ENCODE measurements around the gene AATK.
A peak's percentile ranks its signal among the peaks of the same experiment; 100 is the strongest.

AATK gene, protein sequence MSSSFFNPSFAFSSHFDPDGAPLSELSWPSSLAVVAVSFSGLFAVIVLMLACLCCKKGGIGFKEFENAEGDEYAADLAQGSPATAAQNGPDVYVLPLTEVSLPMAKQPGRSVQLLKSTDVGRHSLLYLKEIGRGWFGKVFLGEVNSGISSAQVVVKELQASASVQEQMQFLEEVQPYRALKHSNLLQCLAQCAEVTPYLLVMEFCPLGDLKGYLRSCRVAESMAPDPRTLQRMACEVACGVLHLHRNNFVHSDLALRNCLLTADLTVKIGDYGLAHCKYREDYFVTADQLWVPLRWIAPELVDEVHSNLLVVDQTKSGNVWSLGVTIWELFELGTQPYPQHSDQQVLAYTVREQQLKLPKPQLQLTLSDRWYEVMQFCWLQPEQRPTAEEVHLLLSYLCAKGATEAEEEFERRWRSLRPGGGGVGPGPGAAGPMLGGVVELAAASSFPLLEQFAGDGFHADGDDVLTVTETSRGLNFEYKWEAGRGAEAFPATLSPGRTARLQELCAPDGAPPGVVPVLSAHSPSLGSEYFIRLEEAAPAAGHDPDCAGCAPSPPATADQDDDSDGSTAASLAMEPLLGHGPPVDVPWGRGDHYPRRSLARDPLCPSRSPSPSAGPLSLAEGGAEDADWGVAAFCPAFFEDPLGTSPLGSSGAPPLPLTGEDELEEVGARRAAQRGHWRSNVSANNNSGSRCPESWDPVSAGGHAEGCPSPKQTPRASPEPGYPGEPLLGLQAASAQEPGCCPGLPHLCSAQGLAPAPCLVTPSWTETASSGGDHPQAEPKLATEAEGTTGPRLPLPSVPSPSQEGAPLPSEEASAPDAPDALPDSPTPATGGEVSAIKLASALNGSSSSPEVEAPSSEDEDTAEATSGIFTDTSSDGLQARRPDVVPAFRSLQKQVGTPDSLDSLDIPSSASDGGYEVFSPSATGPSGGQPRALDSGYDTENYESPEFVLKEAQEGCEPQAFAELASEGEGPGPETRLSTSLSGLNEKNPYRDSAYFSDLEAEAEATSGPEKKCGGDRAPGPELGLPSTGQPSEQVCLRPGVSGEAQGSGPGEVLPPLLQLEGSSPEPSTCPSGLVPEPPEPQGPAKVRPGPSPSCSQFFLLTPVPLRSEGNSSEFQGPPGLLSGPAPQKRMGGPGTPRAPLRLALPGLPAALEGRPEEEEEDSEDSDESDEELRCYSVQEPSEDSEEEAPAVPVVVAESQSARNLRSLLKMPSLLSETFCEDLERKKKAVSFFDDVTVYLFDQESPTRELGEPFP (N-terminal part only)

DNA sequence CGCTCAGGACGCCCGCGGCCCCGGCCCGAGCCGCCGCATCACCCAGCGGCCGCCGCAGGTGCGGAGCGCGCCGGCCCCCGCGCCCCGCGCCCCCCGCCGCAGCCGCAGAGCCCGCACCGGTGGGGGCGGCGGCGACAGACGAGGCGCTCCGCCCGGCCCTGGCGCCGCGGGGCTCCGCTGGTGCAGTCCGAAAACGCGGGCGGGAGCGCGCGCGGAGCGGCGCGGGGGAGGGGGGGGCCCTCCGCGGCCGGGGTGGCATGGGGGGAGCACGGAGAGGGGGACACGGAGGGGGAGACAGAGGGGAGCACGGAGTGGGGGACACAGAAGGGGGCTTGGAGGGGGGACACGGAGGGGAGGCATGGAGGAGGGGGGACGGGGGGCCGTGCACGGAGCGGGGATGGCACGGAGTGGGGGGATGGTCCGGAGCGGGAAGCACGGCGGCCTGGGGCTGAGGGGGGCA lies at the start of gene AATK:
AATK (minus strand) TSS at position 189 of the 460 bp plus-strand sequence. CDS start 229 bp downstream, outside the sequence.
- no peak for DNase-seq

DNA sequence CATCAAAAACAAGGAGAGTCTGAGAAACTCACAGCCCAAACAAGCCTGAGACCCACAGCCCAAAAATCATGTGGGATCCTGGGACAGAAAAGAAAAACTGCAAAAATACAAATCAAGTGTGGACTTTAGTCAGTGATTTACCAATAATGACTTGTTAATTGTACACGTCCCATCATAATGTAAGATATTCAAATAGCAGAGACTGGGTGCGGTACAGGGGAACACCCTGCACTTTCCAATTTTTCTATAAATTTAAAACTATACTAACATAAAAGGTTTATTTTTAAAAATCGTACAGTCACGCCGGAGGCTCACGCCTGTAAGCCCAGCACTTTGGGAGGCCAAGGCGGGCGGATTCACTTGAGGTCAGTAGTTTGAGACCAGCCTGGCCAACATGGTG lies 48.0 kb upstream of the AATK start:
- no peak for DNase-seq

DNA sequence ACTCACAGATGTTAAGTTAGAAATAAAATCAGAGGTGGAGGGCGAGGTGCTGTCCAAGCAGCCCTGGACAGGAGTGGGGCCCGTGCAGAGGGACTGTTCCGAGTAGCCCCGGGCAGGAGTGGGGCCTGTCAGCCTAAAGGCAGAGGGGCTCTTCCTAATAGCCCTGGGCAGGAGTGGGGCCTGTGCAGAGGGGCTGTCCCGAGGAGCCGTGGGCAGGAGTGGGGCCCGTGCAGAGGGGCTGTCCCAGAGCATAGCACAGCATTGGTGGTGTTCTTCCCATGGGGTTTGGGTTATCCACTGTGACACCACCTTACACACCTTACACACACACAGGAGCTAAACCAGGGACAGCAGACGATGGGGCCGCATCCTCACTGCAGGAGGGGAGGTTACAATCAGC lies 46.3 kb upstream of the AATK start:
- no peak for DNase-seq

DNA sequence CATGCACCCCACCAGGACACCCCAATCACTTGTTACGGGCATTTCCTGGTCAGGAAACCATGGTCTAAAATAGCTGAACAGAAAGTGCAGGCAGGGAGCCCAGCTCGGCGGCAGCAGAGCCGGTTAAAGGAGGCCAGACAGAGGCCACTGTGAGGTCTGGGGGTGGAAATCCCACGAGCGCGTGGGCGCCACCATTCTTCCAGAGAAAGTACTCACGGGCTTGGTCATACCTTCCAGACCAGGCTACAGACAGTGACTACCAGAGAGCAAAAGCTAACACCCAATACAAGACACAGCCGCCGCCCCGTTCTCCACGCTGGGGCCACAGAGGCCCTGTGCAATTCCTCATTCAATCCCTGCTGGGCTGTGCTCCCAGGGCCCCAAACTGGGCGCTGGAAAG lies 44.8 kb upstream of the AATK start:
- no peak for DNase-seq

DNA sequence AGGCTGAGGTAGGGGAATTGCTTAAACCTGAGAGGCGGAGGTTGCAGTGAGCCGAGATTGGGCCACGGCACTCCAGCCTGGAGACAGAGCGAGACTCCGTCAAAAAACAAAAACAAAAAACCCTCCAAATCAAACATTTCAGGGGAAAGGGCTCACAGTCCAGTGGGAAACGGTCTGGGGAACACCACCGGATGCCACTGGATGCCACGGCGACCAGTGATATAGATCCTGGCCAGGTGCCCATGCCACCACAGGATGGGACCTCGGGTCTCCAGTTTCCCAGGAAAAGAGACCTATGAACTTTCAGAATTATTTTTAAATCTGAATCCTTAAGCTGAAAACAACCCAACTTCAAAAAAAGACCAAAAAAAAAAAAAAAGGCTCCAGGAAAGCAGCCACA lies 44.4 kb upstream of the AATK start:
- DNase-seq: no peak

DNA sequence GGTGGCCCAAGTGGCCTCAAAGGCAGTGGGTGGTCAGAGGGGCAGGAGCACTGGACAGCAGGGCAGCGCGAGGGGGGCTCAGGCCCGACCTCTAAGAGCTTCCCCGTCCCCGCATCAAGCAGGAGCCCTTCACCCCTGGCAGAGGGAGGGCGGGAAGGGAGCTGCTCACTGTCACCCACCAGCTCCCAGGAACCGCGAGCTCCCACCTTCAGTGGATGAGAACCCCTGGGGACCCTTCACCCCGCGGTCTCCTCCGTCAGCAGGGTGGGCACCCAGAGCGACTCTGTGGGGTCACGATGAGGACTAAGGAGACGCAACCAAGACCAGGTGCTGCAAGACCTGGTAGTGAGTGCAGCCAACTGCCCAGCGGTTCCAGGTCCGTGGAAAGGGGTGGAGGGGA lies 43.1 kb upstream of the AATK start:
- DNase-seq: no peak

DNA sequence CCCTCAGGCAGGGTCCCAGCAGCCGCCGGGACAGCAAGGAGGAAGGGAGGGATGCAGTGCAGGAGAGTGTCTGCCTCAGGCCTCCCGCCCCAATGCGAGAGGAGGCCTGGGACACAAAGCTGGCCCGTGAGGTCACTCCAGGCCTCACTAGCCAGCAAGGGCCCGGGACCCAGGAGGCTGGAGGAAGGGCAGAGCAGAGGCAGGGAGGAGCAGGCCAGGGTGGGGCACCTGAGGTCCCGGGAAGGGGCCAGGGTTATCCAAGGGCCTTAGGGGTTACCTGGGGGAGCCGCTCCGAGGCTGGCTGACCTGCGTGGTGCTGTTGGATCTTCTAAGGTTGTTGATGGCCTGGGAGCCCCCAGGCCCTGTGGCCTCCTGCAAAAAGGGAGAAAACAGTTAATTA lies 42.6 kb upstream of the AATK start:
- no peak for DNase-seq

DNA sequence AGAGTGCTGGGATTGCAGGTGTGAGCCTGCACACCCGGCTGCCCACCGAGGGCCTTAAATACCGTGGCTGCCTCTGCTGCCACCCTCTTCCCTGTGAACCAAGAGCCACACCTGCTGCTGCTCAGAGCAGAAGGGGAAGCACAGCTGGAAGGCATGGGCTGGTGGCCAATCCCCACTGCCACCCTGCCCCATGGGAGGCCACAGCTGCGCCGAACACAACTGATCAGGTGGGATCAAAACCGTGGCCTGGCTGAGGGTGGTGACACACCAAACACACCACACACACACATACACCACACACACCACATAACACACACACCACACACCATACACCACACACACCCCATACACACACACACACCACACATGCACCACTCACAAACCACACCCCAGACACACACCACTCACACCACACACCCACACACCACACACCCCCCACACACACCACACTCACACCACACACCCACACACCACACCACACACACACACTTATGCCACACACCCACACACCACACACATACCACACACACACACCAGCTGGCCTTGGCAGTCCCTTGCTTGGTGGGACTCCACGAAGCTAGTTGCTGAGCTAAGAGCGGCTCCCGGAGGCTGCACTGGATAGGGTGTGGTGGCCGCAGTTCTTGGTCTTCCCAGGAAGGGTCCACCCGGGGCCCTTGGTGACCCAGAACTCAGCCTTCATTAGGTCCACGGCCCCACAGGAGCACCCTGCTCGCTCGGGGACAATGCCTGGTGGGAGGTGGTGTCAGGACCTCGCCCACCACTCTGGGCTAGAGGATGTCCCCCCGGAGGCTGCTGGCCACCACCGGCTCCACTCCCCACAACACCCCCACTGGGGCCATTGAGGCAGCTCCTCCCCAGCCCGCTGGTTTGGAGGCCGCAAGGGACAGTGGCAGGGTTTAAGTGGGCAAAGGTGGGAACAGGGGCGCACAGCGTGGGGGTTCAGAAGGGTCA lies 41.9 kb upstream of the AATK start:
- DNase-seq: no peak

DNA sequence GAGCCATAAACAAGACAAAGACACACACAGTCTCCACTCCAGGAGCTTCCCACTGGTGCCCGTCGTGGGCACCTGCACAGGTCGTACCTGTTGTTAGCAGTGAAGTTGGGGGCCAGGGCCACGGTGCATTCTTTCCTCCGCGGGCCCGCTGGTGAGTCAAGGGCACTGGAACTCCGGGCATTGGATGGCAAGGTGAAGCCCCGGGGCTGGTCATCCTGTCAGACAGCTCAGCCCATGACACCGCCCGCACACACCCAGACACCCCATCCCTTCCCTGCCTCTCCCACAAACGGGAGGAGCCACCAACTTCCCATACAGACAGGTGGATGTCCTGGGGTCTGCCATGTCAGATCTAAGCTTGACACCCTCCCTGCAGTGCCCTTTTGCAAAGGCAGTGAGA lies 40.6 kb upstream of the AATK start:
- no peak for DNase-seq

DNA sequence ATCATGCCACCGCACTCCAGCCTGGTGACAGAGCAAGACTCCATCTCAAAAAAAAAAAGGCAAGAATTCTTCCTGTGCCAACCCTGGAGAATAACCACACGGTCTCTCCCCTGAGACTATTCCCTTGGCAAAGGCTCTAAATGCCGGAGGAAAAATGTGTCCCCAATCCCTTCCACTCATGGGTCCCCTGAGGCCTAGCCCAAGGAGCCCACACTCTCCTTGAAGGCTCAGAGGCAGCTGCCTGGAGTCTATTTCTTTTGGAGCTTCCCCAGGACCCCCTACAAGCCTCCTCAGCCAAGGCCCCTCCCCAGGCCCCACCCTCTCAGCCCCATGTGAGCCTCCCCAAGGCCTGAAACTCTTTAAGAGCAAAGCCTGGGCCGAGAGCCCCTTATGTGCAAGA lies 40.1 kb upstream of the AATK start:
- DNase-seq: no peak

DNA sequence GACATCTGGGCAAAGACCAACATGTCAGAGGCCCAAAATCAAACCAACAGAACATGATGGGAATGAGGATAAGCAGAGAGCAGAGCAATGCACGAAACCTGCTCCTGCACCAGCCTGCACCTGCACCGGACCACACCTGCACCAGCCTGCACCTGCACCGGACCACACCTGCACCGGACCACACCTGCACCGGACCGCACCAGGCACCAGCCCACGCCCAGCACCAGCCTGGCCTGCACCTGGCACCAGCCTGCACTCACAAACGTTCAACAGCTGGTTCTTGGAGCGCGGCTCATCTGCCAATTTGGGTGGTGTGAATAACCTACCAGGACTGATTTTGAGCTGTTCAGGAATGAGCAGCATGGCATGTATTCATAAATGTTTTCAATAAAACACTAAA lies 38.6 kb upstream of the AATK start:
- DNase-seq: no peak

DNA sequence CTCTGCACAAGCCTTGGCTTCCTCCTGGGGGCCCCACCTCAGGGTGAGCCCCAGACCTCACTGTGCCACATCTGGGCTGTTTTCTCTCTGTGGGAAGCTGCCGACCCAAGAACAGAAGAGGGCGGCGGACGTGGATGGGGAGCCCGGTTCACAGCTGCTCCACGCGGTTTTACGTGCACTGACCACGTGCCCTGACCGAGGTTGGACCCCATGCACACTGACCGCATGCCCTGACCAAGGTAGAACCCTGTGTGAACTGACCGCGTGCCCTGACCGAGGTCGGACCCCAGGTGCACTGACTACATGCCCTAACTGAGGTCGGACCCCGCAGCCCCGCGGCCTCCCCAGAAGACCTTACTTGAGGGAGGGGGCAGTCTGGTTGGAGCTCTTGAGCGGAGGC lies 37.1 kb upstream of the AATK start:
- DNase-seq: no peak

DNA sequence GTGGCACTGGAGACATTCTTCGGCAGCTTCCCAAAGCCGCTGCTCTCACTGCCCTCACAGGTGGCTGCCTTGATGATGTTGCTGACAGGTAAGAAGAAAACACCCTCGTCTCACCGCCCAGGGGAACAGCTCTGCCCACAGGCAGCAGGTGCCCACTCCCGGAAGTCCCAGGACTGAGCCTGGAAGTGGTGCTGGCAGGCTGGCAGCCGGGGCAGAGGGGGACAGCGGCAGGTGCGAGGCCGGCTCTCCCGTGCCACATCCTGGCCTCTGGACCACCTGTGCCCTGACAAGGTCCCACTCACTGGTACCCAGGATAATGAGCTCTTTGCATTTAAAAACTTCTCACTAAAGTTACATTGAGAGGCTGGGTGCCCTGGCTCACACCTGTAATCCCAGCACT lies 36.3 kb upstream of the AATK start:
- no peak for DNase-seq

DNA sequence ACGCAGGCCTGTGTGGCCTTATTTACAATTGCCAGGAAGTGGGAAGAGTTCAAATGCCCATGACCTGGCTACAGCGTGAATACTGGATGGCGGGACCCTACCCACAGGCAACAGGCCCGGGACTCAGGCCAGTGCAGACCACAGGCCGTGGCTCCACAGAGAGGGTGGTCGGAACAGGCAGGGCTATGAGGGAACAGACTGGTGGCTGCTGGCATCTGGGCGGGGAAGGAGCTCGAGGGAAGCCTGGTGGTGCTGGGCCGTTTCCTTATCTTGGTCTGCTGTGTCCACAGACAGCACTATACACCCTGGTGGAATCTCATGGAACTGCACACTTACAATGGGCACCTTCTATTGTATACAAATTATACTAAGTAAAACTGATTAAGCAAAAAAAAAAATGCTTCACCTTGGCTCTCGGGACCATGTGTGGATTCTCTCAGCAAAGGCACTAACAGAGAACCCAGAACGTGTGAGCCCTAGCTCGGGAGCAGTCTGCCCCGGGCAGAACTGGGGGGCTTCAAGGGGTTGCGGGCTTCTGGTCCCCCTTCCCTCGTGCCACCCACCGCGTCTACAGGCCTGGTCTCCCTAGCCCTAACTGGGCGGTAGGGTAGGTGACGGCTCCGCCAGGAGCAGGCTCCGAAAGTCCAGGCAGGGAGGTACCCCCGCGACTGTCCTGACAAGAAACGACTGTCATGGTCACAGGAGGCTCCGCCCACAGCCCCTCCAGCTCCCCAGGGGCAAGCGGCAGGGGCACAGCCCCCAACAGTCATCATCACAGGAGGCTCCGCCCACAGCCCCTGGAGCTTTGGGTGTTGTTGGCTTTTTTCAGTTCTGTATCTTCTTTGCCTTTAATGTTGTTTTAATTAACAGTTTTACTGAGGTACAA lies 34.9 kb upstream of the AATK start:
- DNase-seq: peak; percentile 56

DNA sequence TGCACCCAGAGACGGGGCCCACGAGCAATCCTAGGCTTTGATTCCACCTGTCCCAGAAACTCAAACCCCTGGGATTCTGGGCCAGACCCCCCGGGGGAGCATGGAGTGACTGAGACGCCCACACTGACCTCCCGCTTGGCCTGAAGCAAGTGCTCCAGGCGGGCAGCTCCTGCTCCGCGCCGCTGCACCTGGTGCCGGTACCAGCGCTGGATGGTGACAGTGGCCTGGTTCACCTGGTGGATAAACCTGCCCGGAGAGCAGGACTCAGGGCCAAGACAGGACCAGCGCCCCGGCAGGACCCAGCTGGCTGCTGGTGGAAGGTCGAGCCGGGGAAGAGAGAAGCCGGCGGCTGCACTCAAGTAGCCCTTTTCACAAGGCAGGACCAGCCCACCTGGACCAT lies 34.2 kb upstream of the AATK start:
- DNase-seq: no peak

DNA sequence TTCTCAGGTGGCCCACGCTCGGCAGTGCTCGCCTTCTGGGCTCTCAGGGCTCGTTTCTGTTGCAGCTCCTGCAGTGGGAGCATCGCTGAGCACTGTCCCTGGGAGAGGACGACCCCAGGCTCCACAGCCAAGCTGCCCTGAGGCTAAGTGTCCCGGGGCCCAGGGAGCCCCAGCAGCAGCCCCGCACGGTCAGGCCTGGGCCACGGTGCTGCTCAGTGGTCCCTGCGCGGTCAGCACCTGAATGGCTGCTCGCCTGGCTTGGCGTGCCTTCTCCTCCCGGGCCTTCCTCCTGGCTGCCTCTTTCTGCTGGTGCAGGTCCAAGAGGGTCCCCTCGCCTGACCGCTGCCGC lies 33.4 kb upstream of the AATK start:
- no peak for DNase-seq

DNA sequence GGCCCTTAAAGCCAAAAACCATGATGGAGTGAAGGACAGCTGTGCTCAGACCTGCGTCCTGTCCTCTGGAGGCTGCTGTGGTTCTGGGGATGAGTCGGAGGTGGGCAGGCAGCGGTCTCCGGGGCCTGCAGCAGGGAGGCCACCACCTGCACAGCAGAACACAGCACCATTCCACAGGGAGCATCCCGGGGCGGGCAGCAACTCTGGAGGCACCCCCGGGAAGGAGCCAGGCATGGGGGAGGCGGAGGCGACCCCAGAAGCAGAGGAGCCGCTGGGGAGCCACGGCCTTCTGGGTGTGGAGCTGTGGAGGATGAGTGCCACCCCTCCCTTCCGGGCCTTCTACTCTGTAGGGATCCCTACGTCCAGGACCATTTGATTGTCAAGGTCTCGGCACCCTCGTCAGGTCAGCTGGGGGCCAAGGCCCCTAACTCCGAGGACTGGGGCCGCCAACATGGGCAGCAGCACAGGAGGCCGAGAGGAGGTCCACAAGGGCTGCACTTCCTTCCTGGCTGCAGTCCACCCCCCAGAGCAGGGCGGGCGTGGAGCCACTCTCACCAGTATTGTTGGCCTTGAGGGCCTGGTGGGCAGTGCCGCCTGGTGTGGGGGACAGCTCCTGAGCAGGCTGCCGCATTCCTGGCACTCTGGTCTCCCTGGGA lies 32.9 kb upstream of the AATK start:
- DNase-seq: no peak

DNA sequence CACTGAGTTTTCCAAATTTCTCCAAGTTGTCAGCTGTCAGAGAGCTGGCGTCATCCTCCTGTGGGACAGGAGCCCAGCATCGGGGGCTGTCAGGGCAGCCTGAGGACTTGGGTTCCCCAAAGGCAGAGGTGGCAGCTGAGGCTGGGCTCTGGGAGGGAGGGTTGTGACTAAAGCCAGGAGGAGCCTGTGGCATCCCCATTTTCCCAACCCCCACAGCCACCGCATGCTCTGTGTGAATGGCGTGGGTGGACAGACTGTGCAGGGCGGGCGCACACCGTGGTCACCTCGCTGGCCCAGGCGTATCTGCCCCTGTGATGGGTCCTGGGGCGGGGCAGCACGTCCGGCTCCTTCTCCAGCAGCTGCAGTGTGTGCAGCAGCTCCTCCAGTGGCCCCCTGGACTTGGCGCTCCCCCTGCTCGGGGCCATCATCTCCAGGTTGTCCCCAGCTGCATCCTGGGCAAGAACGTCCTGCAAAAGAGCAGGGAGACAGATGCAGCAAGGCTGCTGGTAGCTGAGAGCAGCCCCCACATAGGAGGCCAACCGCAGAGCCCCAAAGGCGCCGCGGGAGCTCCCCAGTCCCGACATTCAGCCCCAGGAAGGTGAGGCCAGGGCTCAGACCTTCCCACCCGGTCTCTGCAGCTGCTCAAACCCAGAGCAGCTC lies 31.9 kb upstream of the AATK start:
- no peak for DNase-seq

DNA sequence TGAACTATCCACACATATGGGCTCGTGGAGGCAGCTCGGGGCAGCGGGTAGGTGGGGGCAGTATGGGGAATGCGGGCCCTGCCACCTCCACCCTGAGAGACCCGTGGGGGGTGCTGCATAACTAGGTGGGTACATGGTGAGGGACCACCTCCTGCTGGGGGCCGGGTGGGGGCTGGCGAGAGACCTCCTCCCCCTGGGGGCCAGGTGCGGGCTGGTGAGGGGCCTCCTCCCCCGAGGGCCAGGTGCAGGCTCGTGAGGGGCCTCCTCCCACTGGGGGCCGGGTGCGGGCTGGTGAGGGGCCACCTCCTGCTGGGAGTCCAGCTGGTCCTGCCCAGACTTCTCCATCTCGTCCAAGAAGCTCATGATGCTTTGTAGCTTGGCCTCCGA lies 31.4 kb upstream of the AATK start:
- DNase-seq: no peak
